Subcutaneous abdominal adipose tissue (tissue), 5 donors: ENCODE data around the gene SEMA3D.

Experiments
- H3K27ac ChIP-seq: one replicate; pipeline ENCODE4 v1.7.0; 2013; ENCODE audit warnings: low read depth, mild to moderate bottlenecking, inconsistent platforms, low read length, moderate library complexity
- H3K27me3 ChIP-seq, 5 donors: one replicate each; pipeline ENCODE4 v1.7.0; 2013; ENCODE audit warnings: low read length in 5 of 5, inconsistent platforms in 1 of 5; ENCODE audit not compliant: control insufficient read depth in 5 of 5, insufficient read depth in 4 of 5
- H3K36me3 ChIP-seq, 5 donors: one replicate each; pipeline ENCODE4 v1.7.0; 2013; ENCODE audit warnings: low read length in 5 of 5; ENCODE audit not compliant: control insufficient read depth in 5 of 5, insufficient read depth in 5 of 5
- H3K4me1 ChIP-seq, 5 donors: one replicate each; pipeline ENCODE4 v1.7.0; 2013; ENCODE audit warnings: low read length in 5 of 5, mild to moderate bottlenecking in 3 of 5, moderate library complexity in 1 of 5; ENCODE audit not compliant: control insufficient read depth in 5 of 5, insufficient read depth in 5 of 5
- H3K4me3 ChIP-seq, 5 donors: one replicate each; pipeline ENCODE4 v1.7.0; 2013; ENCODE audit warnings: low read length in 5 of 5, low read depth in 1 of 5
- H3K9ac ChIP-seq, 5 donors: one replicate each; pipeline ENCODE4 v1.7.0; 2013; ENCODE audit warnings: low read length in 5 of 5, mild to moderate bottlenecking in 4 of 5, moderate library complexity in 3 of 5
- H3K9me3 ChIP-seq, 5 donors: one replicate each; pipeline ENCODE4 v1.7.0; 2013; ENCODE audit warnings: low read length in 5 of 5; ENCODE audit not compliant: control insufficient read depth in 5 of 5
- donor health status: healthy.
- donor health status: healthy.
- donor health status: healthy.
- donor health status: healthy.
- donor health status: healthy.

The SEMA3D gene

DNA sequence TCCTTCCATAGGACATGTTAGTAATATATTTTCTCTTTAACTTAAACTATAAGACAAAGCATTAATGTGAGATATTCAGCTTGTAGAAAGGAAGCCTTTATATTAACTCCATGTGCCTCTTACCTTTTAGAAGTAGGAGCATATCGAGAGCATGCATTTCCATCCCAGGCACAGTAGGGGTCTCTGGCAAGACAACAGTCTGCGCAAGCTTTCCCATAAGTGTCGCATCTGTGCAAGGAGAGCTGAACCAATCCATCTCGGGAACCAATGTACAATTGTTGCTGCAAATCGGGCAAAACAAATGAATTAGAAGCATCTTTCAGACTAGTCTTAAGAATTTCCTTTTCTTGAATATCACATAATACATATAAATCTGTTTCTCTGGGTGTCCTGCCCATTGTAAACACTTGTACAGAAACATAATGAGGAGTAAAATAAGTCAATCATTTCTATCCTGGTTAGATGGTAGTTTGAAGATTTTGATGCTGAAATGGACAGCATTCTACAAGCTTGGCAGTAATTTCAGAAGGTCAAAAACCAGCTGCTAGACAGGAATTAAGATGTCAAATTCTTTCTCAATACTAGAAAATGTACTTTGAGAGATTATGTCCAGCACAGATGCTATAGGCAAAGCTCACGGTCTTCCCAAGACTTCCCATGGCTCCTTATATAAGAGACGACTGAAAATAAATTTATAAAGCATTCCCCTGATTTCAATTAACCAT lies 171.8 kb downstream of the SEMA3D start:
- H3K27ac ChIP-seq: no peak overlapping the region
- no peaks in the 10 kb centered on the region for H3K9me3 ChIP-seq

DNA sequence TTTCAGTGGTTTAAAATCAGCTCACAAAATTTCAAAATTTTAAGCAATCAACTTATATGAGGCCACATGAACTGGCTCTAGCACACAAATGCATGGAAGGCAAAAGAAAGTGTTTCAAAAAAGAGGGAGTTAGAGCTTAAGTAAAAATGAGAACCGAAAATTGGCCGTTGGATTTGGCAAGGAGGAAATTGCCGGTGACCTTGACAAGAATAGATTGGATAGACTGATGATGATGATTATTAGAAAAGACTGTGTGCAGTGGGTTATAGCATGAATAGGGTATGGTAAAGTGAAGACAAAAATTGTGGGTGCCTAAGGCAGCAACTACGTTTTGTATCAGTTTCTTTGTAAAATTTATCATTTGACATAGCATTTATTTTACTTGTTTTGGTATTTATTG lies 175.7 kb downstream of the SEMA3D start:
- Histone ChIP-seq H3K4me3 (no peak overlapping the region), H3K9ac (no peak overlapping the region), H3K27ac (no peak overlapping the region), H3K4me1 (no peaks in the 10 kb centered on the region), H3K36me3 (no peaks in the 10 kb centered on the region), H3K9me3 (no peaks in the 10 kb centered on the region), H3K27me3 (no peaks in the 10 kb centered on the region)

More for the DNA sequence above, 171.8 kb downstream of the SEMA3D start:
- Histone ChIP-seq H3K36me3 (no peaks in the 10 kb centered on the region), H3K4me1 (no peaks in the 10 kb centered on the region), H3K9ac (no peak overlapping the region), H3K27me3 (no peaks in the 10 kb centered on the region), H3K4me3 (no peak overlapping the region)

DNA sequence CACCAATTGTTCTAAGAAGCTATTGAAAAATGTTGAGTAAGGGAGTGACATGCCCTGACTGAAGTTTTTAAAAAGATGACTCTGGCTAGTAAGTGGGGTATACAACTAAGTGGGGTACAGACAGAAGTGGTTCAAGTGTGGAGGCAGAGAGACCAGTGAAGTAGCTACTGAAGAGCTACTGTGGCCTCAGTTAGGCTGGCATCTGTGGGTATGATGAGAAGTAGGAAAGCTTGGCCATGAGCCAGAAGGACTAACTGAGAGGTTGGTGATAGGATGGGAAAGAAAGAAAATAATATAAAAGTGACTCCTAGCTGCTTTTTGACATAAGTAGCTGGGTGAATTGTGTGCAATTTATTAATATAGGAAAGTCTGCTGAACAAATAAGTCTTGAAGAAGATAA lies 176.6 kb downstream of the SEMA3D start:
- no peaks in the 10 kb centered on the region for H3K27me3 ChIP-seq
- no peak overlapping the region for H3K4me3 ChIP-seq
- H3K27ac ChIP-seq: no peak overlapping the region
- H3K9me3 ChIP-seq: no peaks in the 10 kb centered on the region
- no peaks in the 10 kb centered on the region for H3K36me3 ChIP-seq
- H3K9ac ChIP-seq: no peak overlapping the region
- H3K4me1 ChIP-seq: no peaks in the 10 kb centered on the region

DNA sequence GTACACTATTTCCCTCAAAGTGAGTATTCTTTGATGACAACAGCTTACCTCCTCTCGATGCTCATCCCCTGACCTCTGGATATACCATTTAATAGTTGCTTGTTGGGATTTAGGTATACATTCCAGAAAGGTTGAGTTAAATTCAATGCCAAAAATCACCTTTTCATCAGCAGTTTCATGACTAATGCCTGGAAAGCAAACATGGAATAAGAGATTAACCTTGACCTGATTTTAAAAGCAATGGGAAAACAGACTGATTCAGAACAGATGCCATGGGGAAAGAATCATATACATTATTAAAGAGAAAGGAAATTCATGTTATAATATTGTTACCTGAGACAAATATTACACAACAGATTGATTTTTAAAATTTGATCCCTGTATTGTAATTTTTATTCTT lies 180.1 kb downstream of the SEMA3D start:
- no peaks in the 10 kb centered on the region for H3K9me3 ChIP-seq
- H3K27me3 ChIP-seq: no peaks in the 10 kb centered on the region

DNA sequence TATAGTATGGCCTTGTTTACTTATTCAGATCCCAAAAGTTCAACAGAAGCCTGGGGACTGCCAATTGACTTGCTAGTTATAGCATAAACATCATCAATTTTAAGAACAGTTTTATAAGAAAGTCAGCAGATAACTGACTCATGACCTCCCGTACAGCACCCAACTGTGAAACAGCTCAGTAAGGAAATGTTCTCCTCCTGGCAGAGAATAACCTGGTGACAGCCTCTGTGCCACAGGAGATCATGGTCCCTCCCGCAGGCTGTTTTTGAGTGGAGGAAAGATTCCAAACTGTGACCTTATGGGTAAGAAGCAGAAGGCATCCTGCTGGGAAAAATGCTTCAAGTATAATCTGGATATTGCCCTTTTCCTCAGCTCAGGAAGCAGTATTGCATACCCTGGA lies 182.5 kb downstream of the SEMA3D start:
- H3K4me3 ChIP-seq: no peak overlapping the region
- no peaks in the 10 kb centered on the region for H3K27me3 ChIP-seq
- no peaks in the 10 kb centered on the region for H3K9me3 ChIP-seq
- no peak overlapping the region for H3K27ac ChIP-seq
- no peaks in the 10 kb centered on the region for H3K4me1 ChIP-seq
- H3K9ac ChIP-seq: no peak overlapping the region
- no peaks in the 10 kb centered on the region for H3K36me3 ChIP-seq

More for the DNA sequence above, 180.1 kb downstream of the SEMA3D start:
- Histone ChIP-seq H3K27ac (no peak overlapping the region), H3K9ac (no peak overlapping the region), H3K4me1 (no peaks in the 10 kb centered on the region), H3K4me3 (no peak overlapping the region), H3K36me3 (no peaks in the 10 kb centered on the region)

DNA sequence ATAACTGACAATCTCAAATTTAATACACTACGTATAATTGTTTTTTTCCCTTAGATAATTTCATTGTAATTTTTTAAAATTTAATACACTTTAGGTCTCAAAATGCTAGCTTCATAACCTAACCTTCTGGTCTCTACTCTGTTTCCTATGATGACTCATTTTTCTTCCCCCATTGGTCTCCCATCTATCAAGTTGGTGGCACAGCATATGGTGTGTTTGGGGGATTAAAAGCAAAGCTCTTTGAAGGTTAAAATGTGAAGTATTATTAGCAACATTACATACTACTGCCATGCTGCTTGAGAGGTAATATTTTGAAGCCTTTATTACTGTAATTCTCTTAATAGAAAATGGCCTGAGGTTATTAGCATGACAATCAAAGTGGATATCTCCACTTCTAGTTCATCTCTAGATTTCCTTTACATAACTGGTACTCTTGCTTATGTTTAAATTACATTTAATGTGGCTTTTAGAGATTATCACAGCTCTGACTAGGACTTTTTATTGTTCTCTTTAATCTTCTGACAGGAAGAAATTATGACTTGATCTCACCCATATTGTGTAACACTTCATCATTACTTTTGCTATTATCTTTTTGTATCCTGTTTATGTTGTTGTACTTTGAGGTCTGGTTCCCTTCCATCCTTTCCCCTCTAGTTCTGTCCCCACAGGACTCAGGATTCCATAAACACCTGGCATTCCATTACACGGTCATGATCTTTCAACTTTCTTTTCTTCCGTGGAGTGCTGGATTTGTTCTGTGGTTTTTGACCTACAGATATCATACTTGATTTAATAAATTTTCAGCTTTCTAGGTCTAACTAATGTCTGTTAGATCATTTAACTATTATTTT lies 185.1 kb downstream of the SEMA3D start:
- no peaks in the 10 kb centered on the region for H3K9me3 ChIP-seq
- H3K4me3 ChIP-seq: no peak overlapping the region
- H3K9ac ChIP-seq: no peak overlapping the region
- H3K27me3 ChIP-seq: no peaks in the 10 kb centered on the region
- no peak overlapping the region for H3K27ac ChIP-seq
- no peaks in the 10 kb centered on the region for H3K36me3 ChIP-seq
- H3K4me1 ChIP-seq: no peaks in the 10 kb centered on the region

DNA sequence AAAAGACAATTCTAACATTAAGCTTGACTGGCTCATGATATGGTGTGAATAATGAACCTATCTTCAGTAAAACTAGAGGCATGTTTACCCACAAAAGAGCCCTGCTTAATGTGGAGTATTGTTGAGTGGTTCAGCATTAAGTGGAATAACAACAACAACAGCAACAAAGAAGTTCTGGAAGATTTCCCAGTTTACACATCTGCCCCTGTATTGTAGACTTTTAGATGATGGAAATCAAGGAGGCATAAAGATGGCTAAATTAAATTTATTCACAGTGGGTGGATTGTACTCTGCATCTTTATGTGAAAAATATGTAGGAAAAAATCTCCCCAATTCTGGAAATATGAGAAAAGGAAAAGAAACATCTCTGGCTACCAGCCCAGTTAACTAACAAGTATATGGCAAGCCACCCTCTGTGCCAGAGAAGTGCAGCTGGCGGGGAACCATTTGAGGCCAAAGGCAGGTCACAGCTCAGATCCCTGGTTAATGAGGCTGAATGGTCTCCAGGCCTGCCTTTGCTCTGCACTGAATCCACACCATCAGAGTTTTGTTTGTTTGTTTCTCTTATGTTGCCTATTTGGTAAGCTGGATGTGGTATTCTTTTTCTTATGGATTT lies 186.0 kb downstream of the SEMA3D start:
- no peaks in the 10 kb centered on the region for H3K4me1 ChIP-seq
- no peak overlapping the region for H3K9ac ChIP-seq
- H3K27me3 ChIP-seq: no peaks in the 10 kb centered on the region
- no peaks in the 10 kb centered on the region for H3K9me3 ChIP-seq
- H3K4me3 ChIP-seq: no peak overlapping the region
- H3K27ac ChIP-seq: no peak overlapping the region
- no peaks in the 10 kb centered on the region for H3K36me3 ChIP-seq

DNA sequence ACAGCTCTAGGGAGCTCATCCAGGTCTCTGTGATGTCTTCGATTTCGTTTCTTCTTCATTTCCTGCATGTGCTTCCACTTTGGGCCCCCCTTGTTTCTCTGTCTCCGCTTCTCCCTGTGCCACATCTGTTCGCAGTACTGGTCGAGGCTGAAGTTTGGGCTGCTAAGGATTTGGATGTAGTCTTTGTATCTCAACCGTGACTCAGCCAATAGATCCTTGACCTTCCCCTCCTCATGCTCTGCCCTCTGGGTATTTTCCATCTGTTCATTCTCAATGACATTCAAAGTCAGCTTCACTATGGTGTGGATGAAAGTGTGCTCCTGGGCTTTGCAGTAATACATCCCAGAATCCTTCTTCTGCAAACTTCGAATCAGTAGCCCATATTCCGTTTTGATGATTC lies 187.4 kb downstream of the SEMA3D start:
- Histone ChIP-seq H3K4me1 (no peaks in the 10 kb centered on the region), H3K36me3 (no peaks in the 10 kb centered on the region), H3K9me3 (no peaks in the 10 kb centered on the region), H3K4me3 (no peak overlapping the region), H3K27me3 (no peaks in the 10 kb centered on the region), H3K27ac (no peak overlapping the region), H3K9ac (no peak overlapping the region)

DNA sequence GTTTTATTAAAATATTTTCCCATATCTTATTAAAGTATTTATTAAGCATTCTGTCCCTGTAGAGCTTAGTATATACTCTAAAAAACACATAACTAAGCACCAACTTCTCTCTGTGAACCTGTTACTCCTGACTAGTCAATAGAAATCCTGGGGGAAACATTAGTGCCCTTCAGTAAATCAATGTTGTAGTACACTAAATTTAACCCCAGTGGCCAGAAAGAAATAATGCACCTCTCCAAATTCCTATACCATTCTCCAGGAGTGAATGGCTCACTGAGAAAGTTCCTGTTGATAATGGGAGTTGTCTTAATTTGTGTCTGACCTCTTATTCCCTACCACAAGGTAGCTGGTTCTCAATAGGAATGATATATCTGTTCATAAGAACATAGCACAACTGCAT lies 188.2 kb downstream of the SEMA3D start:
- H3K9me3 ChIP-seq: no peaks in the 10 kb centered on the region
- H3K4me3 ChIP-seq: no peak overlapping the region
- no peaks in the 10 kb centered on the region for H3K27me3 ChIP-seq
- H3K27ac ChIP-seq: no peak overlapping the region
- no peak overlapping the region for H3K9ac ChIP-seq
- no peaks in the 10 kb centered on the region for H3K4me1 ChIP-seq
- H3K36me3 ChIP-seq: no peaks in the 10 kb centered on the region

DNA sequence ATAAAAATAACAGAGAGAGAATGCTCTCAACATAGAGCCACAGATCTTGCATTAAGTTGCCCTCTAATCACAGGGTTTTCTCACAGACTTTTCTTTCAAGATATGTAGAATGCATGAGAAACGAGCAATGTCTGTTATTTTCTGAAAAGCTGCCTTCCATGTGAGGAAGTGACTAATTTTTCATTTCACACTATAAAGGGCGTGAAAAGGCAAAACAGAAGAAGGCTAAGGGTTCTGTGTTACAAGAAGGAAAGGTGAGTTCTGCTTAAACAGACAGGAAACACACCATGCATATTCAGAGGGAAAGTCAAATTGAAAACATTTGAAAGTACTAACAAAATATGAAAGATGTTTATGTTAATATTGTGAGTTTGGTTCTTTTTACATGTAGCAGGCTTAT lies 189.2 kb downstream of the SEMA3D start:
- no peaks in the 10 kb centered on the region for H3K4me1 ChIP-seq
- H3K9me3 ChIP-seq: no peaks in the 10 kb centered on the region
- H3K27me3 ChIP-seq: no peaks in the 10 kb centered on the region

More for the DNA sequence above, 189.2 kb downstream of the SEMA3D start:
- Histone ChIP-seq H3K27ac (no peak overlapping the region), H3K4me3 (no peak overlapping the region), H3K9ac (no peak overlapping the region), H3K36me3 (no peaks in the 10 kb centered on the region)
